HL-60 (cell line): ENCODE measurements around the gene SPATA2.

Source experiments
- DNase-seq, 2 experiments: peaks; one replicate each; pipeline ENCODE4 v3.0.0-alpha.2; 2010 to 2020; ENCODE audit warnings: low read depth in 1 of 2, low spot score in 1 of 2
- H3K27ac ChIP-seq: fragments of 250-450 bp; sonication (Bioruptor Pico); replicated peaks from 2 replicates; pipeline ENCODE4 v1.5.1; 2020; ENCODE audit warnings: mild to moderate bottlenecking, moderate library complexity
- H3K27me3 ChIP-seq: fragments of 250-450 bp; sonication (Bioruptor Pico); 2 replicates; pipeline ENCODE4 v1.5.1; 2021; ENCODE audit warnings: mild to moderate bottlenecking, moderate library complexity; ENCODE audit not compliant: insufficient read depth, poor library complexity, severe bottlenecking
- H3K4me3 ChIP-seq: replicated peaks from 2 replicates; pipeline ENCODE4 v1.5.1; 2011; ENCODE audit warnings: mild to moderate bottlenecking, control low read depth, low read length; ENCODE audit not compliant: insufficient read depth
- GABPA ChIP-seq: IDR thresholded peaks from 2 replicates; pipeline ENCODE4 v1.6.1; 2012; ENCODE audit warnings: low read depth
- POLR2AphosphoS5 ChIP-seq: IDR thresholded peaks from 2 replicates; pipeline ENCODE4 v1.6.1; 2012; ENCODE audit warnings: low read depth
- SPI1 ChIP-seq: IDR thresholded peaks from 2 replicates; pipeline ENCODE4 v1.6.1; 2012; ENCODE audit warnings: low read depth, mild to moderate bottlenecking, borderline replicate concordance
- TF ChIP-seq, protein P1 (sequence below): IDR thresholded peaks from one replicate; pipeline ENCODE4 v1.5.1; 2011; ENCODE audit warnings: low read length, control low read depth, inconsistent platforms; ENCODE audit not compliant: insufficient read depth
- TF ChIP-seq, protein P2 (sequence below): IDR thresholded peaks from 2 replicates; pipeline ENCODE4 v1.6.1; 2012; ENCODE audit warnings: low read depth; ENCODE audit not compliant: insufficient replicate concordance

The SPATA2 gene

DNA sequence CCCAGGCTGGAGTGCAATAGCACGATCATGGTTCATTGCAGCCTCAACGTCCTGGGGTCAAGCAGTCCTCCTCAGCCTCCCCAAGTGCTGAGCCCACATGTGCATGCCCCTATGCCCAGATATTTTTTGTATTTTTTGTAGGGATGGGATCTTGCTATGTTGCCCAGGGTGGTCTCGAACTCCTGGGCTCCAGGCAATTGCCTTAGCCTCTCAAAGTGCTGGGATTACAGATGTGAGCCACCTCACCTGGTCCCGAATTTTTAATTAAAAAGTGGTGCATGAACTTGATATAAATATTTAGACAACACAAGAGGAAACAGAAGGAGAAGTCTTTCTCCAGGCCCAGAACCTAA lies 13.8 kb upstream of the SPATA2 start:
- Histone ChIP-seq H3K27ac (no peak overlapping the region), H3K4me3 (no peak overlapping the region), H3K27me3 (no peaks in the 10 kb centered on the region)
- no peak for DNase-seq
- no peak for TF ChIP-seq POLR2AphosphoS5
- TF ChIP-seq, protein P1, sequence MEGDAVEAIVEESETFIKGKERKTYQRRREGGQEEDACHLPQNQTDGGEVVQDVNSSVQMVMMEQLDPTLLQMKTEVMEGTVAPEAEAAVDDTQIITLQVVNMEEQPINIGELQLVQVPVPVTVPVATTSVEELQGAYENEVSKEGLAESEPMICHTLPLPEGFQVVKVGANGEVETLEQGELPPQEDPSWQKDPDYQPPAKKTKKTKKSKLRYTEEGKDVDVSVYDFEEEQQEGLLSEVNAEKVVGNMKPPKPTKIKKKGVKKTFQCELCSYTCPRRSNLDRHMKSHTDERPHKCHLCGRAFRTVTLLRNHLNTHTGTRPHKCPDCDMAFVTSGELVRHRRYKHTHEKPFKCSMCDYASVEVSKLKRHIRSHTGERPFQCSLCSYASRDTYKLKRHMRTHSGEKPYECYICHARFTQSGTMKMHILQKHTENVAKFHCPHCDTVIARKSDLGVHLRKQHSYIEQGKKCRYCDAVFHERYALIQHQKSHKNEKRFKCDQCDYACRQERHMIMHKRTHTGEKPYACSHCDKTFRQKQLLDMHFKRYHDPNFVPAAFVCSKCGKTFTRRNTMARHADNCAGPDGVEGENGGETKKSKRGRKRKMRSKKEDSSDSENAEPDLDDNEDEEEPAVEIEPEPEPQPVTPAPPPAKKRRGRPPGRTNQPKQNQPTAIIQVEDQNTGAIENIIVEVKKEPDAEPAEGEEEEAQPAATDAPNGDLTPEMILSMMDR: no peak
- TF ChIP-seq GABPA: no peak
- TF ChIP-seq, protein P2, sequence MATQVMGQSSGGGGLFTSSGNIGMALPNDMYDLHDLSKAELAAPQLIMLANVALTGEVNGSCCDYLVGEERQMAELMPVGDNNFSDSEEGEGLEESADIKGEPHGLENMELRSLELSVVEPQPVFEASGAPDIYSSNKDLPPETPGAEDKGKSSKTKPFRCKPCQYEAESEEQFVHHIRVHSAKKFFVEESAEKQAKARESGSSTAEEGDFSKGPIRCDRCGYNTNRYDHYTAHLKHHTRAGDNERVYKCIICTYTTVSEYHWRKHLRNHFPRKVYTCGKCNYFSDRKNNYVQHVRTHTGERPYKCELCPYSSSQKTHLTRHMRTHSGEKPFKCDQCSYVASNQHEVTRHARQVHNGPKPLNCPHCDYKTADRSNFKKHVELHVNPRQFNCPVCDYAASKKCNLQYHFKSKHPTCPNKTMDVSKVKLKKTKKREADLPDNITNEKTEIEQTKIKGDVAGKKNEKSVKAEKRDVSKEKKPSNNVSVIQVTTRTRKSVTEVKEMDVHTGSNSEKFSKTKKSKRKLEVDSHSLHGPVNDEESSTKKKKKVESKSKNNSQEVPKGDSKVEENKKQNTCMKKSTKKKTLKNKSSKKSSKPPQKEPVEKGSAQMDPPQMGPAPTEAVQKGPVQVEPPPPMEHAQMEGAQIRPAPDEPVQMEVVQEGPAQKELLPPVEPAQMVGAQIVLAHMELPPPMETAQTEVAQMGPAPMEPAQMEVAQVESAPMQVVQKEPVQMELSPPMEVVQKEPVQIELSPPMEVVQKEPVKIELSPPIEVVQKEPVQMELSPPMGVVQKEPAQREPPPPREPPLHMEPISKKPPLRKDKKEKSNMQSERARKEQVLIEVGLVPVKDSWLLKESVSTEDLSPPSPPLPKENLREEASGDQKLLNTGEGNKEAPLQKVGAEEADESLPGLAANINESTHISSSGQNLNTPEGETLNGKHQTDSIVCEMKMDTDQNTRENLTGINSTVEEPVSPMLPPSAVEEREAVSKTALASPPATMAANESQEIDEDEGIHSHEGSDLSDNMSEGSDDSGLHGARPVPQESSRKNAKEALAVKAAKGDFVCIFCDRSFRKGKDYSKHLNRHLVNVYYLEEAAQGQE: no peak
- TF ChIP-seq SPI1: no peak

DNA sequence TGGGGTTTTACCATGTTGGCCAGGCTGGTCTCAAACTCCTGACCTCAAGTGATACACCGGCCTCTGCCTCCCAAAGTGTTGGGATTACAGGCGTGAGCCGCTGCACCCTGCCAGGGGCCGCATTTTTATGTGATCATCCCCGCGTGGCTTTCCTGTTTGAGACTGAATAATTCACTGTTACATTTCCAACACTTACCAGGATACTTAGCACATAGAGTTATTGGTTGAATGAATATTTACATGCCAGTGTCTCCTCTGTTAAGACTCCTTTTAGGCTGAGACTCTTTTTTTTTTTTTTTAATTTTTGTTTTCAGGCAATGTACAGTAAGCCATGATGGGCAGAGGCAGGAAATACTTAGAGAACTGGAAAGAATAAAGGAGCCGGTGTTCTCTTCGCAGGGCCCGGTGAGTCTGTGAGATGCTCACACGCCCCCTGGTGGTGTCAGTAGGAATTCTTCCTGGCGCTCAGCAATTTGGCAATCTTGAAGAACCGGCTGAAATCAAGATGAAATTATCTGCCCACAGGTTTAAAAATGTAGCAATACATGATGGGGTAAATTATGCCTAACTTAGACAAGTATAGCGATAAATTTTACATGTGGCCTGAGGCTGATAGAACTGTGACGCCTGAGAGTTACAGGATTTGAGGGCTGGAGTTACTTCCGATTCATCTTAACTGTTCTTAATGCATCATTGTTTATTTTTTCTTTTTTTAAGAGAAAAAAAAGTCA lies 13.2 kb upstream of the SPATA2 start:
- Histone ChIP-seq H3K27ac (0 out of 2 replicates have a peak overlapping the region, but pooled peaks have one; percentile 25), H3K27me3 (no peaks in the 10 kb centered on the region), H3K4me3 (no peak overlapping the region)
- DNase-seq: peak; percentile 86 to 90
- TF ChIP-seq, protein P2: no peak
- TF ChIP-seq, protein P1: peak; percentile 85

DNA sequence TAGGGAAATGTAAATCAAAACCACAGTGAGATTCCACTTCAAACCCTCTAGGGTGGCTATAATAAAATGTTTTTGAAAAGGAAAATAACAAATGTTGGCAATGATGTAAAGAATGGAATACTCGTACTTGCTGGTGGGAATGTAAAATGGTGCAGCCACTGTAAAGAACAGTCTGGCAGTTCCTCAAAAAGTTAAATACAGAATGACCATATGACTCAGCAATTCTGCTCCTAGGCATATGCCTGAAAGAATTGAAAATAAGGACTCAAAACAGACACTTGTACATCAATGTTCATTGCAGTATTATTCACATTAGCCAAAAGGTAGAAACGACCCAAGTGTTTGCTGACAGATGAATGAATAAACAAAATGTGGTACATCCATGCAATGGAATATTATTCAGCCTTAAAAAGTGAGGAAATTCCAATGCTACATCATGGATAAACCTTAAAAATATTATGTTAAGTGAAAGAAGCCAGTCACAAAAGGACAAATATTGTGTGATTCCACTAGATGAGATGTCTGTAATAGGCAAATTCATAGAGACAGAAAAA lies 10.6 kb upstream of the SPATA2 start:
- TF ChIP-seq, protein P1: no peak
- TF ChIP-seq SPI1: peak; percentile 76; the same call in 1 of the 2 replicates
- H3K4me3 ChIP-seq: no peak overlapping the region
- DNase-seq: no peak
- no peak overlapping the region for H3K27ac ChIP-seq
- no peaks in the 10 kb centered on the region for H3K27me3 ChIP-seq

DNA sequence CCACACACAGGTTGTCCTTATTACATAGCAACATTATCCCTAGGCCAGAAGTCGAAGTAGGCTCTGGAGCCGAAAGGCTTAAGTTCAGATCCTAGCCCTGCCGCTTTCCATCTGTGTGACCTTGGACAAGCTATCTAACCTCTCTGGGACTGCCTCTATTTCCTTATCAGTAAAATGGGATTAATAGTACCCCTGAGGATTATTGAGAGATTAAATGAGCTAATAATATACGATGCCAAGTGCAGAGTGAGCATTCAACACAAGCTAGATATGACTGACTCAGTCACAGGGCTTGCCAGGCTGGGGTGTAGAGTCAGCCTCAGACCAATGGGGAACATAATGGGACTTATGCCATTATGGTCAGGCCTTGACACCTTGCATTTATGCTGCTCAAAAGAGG lies 8.9 kb upstream of the SPATA2 start:
- no peak overlapping the region for H3K27ac ChIP-seq
- no peaks in the 10 kb centered on the region for H3K27me3 ChIP-seq
- H3K4me3 ChIP-seq: no peak overlapping the region
- no peak for DNase-seq
- no peak for TF ChIP-seq POLR2AphosphoS5
- TF ChIP-seq GABPA: no peak
- TF ChIP-seq SPI1: no peak
- TF ChIP-seq, protein P1: no peak
- TF ChIP-seq, protein P2: no peak
